ENCODE measurements around the gene LY86. TPM values are rescaled to one million over a fixed set of nuclear protein-coding genes. Genes with fewer than 3 reads are reported as not detected.

LY86 gene
- total and polyA plus RNA-seq, 9 donors = 1.3 to 13.8 (median 2.3) TPM

DNA sequence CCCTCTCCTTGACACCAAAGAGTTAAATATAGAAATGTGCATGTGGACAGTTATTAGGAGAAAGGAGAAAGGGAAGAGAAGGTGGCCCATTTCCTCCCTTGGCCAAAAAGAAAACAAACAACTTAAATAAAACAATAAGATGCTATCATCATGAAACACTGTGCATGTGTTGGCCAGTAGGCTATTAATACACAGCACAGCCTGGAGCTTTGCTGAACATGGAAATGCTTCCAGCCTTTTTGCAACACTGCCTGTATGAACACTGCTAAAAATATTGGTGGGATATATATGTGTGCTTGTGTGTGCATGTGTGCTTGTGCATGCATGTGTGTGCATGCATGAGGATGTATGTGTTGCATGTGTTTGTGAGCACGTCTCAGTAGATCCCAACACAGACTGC lies 100.4 kb downstream of the LY86 start:
- Histone ChIP-seq H3K4me3 (no peak overlapping the region), H3K27me3 (no peaks in the 10 kb centered on the region), H3K36me3 (no peaks in the 10 kb centered on the region), H3K4me1 (ENCODE audit: insufficient read depth) (peaks cover 17% of the 10 kb centered on the region), H3K9me3 (no peaks in the 10 kb centered on the region), H3K27ac (no peak overlapping the region)
- 5 to 26% (median 6%) methylated on average over 1 of the region's 1 CpG for WGBS, 3 donors
- DNase-seq = no peak
- intact Hi-C loops (cut with DNase I) = no loop called here
- TF ChIP-seq EP300 (IDR thresholded peaks at IDR 0.05) (no peak), POLR2A (IDR thresholded peaks at IDR 0.05) (no peak)
- TF ChIP-seq, protein P1, sequence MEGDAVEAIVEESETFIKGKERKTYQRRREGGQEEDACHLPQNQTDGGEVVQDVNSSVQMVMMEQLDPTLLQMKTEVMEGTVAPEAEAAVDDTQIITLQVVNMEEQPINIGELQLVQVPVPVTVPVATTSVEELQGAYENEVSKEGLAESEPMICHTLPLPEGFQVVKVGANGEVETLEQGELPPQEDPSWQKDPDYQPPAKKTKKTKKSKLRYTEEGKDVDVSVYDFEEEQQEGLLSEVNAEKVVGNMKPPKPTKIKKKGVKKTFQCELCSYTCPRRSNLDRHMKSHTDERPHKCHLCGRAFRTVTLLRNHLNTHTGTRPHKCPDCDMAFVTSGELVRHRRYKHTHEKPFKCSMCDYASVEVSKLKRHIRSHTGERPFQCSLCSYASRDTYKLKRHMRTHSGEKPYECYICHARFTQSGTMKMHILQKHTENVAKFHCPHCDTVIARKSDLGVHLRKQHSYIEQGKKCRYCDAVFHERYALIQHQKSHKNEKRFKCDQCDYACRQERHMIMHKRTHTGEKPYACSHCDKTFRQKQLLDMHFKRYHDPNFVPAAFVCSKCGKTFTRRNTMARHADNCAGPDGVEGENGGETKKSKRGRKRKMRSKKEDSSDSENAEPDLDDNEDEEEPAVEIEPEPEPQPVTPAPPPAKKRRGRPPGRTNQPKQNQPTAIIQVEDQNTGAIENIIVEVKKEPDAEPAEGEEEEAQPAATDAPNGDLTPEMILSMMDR (IDR thresholded peaks at IDR 0.05) = no peak

DNA sequence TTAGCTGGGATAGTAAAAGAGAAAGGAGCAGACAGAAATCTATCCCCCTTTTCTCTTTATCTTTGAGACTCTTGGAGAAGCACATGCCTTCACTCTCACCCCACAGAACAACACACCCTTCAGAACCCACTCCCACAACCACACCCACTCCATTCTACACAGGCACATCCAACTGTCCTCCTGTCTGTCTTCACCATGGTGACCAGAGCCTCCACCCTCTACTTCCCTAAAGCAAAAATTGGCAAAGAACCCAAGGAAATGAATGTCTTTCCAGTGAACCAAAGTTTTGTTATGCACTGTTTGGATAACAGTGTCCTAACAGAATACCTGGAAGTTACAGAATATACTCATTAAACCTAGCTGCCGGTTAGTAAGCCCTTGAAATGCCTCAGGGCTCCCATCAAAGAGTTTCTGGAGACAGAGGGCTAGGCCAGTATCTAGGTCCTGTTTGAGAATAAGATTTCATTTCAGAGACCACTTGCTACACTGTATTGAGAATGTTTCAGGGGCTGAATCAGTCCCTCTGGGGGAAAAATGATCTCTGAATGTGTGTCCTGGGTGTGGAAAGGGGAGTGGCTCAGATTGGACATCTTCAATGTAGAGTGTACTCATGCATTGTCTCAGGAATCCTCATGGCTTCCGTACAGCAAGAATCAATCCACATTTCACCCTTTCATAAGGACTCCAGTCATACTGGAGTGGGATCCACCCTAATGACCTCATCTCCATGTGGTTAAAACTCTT lies 101.1 kb downstream of the LY86 start:
- peak overlapping the region in 1 of 2 donors; percentile 24 for H3K27ac ChIP-seq
- intact Hi-C loops (cut with DNase I) = loop anchor here in 1 of 4 donors (10.0 kb wide), 1 partner anchor 555 kb away; no protein-coding TSS in a partner anchor

DNA sequence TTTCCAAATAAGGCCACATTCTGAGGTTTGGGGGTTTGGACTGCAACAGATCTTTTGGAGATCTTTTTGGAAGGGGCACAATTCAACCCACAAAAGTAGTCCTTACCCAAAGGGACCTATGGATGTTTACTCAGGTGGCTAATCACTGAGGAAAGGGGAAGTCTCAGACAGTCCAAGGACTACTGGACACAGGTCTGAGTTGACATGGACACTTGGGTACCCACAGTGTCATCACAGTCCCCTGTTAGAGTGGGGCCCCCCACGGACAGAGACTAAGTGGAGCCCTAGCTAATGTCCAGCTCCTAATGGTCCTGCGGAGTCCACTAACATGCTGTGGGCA lies 101.6 kb downstream of the LY86 start:
- WGBS, 3 donors = 83 to 93% (median 83%) methylated on average over 2 of the region's 2 CpGs
- intact Hi-C loops (cut with DNase I) = loop anchor here in 1 of 4 donors (10.0 kb wide), 1 partner anchor 555 kb away; no protein-coding TSS in a partner anchor

More for the DNA sequence above, 101.1 kb downstream of the LY86 start:
- TF ChIP-seq, protein P1 (IDR thresholded peaks at IDR 0.05) = no peak
- no peaks in the 10 kb centered on the region for H3K36me3 ChIP-seq
- WGBS, 3 donors = 36 to 43% (median 41%) methylated on average over 2 of the region's 2 CpGs
- H3K4me3 ChIP-seq = no peak overlapping the region
- H3K4me1 ChIP-seq (ENCODE audit: insufficient read depth) = peaks cover 21% of the 10 kb centered on the region
- no peaks in the 10 kb centered on the region for H3K27me3 ChIP-seq
- no peaks in the 10 kb centered on the region for H3K9me3 ChIP-seq
- no peak for DNase-seq

DNA sequence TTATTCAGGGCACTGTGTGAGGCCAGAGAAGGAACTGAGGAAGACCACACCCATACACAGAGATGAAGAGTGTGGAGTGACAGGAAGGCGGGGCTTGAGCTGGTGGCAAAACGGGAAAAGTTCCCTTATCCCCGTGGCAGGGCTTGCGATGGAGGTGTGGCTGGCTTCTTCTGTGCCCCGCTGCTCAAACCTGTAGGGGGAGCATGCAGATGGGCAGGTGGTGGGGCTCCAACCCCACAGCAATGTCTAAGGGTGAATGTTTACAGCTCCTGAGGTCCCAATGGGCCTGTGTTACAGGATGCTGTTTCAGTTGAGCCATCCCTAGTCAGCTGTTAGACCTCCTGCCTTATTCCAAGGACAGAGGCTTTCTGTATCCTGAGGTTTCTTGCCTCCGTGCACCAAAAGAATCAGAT lies 105.9 kb downstream of the LY86 start:
- intact Hi-C loops (cut with DNase I) = loop anchor here in 1 of 4 donors (10.0 kb wide), 1 partner anchor 550 kb away; no protein-coding TSS in a partner anchor
- TF ChIP-seq, protein P1 (IDR thresholded peaks at IDR 0.05) = no peak
- TF ChIP-seq POLR2A (IDR thresholded peaks at IDR 0.05) (no peak), EP300 (IDR thresholded peaks at IDR 0.05) (no peak)
- Histone ChIP-seq H3K4me1 (ENCODE audit: insufficient read depth) (peaks cover 28% of the 10 kb centered on the region), H3K36me3 (no peaks in the 10 kb centered on the region), H3K4me3 (no peak overlapping the region), H3K27ac (peak overlapping the region in 1 of 2 donors; percentile 68), H3K9me3 (no peaks in the 10 kb centered on the region), H3K27me3 (no peaks in the 10 kb centered on the region)
- WGBS, 3 donors = 73 to 79% (median 79%) methylated on average over 6 of the region's 6 CpGs
- no peak for DNase-seq

More for the DNA sequence above, 101.6 kb downstream of the LY86 start:
- Histone ChIP-seq H3K36me3 (no peaks in the 10 kb centered on the region), H3K9me3 (no peaks in the 10 kb centered on the region), H3K27me3 (no peaks in the 10 kb centered on the region), H3K4me1 (ENCODE audit: insufficient read depth) (peaks cover 25% of the 10 kb centered on the region), H3K4me3 (no peak overlapping the region), H3K27ac (peak overlapping the region in 1 of 2 donors; percentile 24)
- TF ChIP-seq EP300 (IDR thresholded peaks at IDR 0.05) (no peak), POLR2A (IDR thresholded peaks at IDR 0.05) (no peak)
- TF ChIP-seq, protein P1 (IDR thresholded peaks at IDR 0.05) = no peak
- no peak for DNase-seq
